Prostate gland (tissue), 2 donors: ENCODE results near the gene TK1. TPM values are rescaled to one million over a fixed set of nuclear protein-coding genes. Genes with fewer than 3 reads are reported as not detected.

Experiments
- DNase-seq: peaks from one replicate; pipeline ENCODE4 v3.0.0-alpha.2; 2019; ENCODE audit warnings: low spot score
- H3K27ac ChIP-seq, 2 donors: fragments of 200-600 bp; sonication (generic); 2 replicates each; pipeline ENCODE4 v1.5.1; 2017 to 2019
- H3K27me3 ChIP-seq: fragments of 200-600 bp; sonication (generic); replicated peaks from 2 replicates; pipeline ENCODE4 v1.5.1; 2019; ENCODE audit not compliant: insufficient read depth
- H3K36me3 ChIP-seq, 2 donors: fragments of 200-600 bp; sonication (generic); 1 replicate in 1 of 2; 2 replicates in 1 of 2; pipeline versions ENCODE4 v1.5.1 to v1.8.1; 2017 to 2019
- H3K4me1 ChIP-seq: fragments of 200-600 bp; sonication (generic); replicated peaks from 2 replicates; pipeline ENCODE4 v1.5.1; 2019
- H3K4me3 ChIP-seq, 2 donors: fragments of 200-600 bp; sonication (generic); 2 replicates each; pipeline ENCODE4 v1.5.1; 2017 to 2019
- H3K9me3 ChIP-seq: fragments of 200-600 bp; sonication (generic); 2 replicates; pipeline ENCODE4 v1.5.1; 2017
- CTCF ChIP-seq, 4 experiments: fragments of 200-600 bp in 2 of 4; fragments of 450-650 bp in 2 of 4; sonication (generic) in 2 of 4; IDR thresholded peaks; 1 replicate in 3 of 4; 2 replicates in 1 of 4; pipeline ENCODE4 v1.5.1; 2016 to 2019; ENCODE audit warnings: antibody characterized with exemption in 4 of 4, mild to moderate bottlenecking in 2 of 4, moderate library complexity in 2 of 4
- POLR2A ChIP-seq: fragments of 450-650 bp; IDR thresholded peaks from one replicate; pipeline ENCODE4 v1.6.1; 2016; ENCODE audit warnings: antibody characterized with exemption, mild to moderate bottlenecking
- POLR2AphosphoS5 ChIP-seq: sonication (generic); formaldehyde crosslinking; IDR thresholded peaks from one replicate; pipeline ENCODE4 v1.6.1; 2017; ENCODE audit warnings: antibody characterized with exemption
- WGBS: methylation state at CpG from one replicate; pipeline ENCODE4 v1.1.5; 2018; 5-methylcytosine and 5-hydroxymethylcytosine counted together
- intact Hi-C: fragments of 100-400 bp; cut with DNase I; formaldehyde crosslinking; loops from one replicate; pipeline ENCODE4 v1.14.2; 2022
- total RNA-seq, 2 donors: library from RNA; depleted of rRNA; stranded (reverse); fragments of >200 nt; gene quantifications; one replicate each; pipeline ENCODE4 v1.1.0, GENCODE V29; 2016

Gene TK1
- total RNA-seq, 2 donors from 2014 or later, result 10.8 to 11.2 TPM

GRCh38 chr17:78225088-78225865, 38.4 kb upstream of the TK1 start:
- WGBS, result 94% methylated on average over 16 of the region's 16 CpGs
- H3K9me3 ChIP-seq, result no peaks in the 10 kb centered on the region
- H3K4me1 ChIP-seq, result no peaks in the 10 kb centered on the region

GRCh38 chr17:78224231-78225087, 37.6 kb upstream of the TK1 start:
- Histone ChIP-seq H3K4me3 (no peak overlapping the region), H3K27ac (no peak overlapping the region), H3K36me3 (no peaks in the 10 kb centered on the region), H3K9me3 (no peaks in the 10 kb centered on the region), H3K4me1 (no peaks in the 10 kb centered on the region), H3K27me3 (no peaks in the 10 kb centered on the region)
- intact Hi-C loops, result no loop called here
- WGBS, result 76% methylated on average over 27 of the region's 27 CpGs
- TF ChIP-seq POLR2AphosphoS5 (no peak), CTCF (IDR thresholded peaks at IDR 0.05) (no peak), POLR2A (no peak)
- DNase-seq, result no peak

More at GRCh38 chr17:78225088-78225865, 38.4 kb upstream of the TK1 start:
- no peak overlapping the region for H3K27ac ChIP-seq
- H3K4me3 ChIP-seq, result no peak overlapping the region
- no peak for TF ChIP-seq POLR2A
- no peak for TF ChIP-seq POLR2AphosphoS5
- no peak for TF ChIP-seq CTCF (IDR thresholded peaks at IDR 0.05)
- no peak for DNase-seq
- no peaks in the 10 kb centered on the region for H3K27me3 ChIP-seq
- intact Hi-C loops, result no loop called here
- H3K36me3 ChIP-seq, result no peaks in the 10 kb centered on the region

GRCh38 chr17:78223765-78224164, 36.9 kb upstream of the TK1 start:
- Histone ChIP-seq H3K9me3 (no peaks in the 10 kb centered on the region), H3K36me3 (no peaks in the 10 kb centered on the region), H3K4me3 (no peak overlapping the region), H3K27me3 (no peaks in the 10 kb centered on the region), H3K4me1 (no peaks in the 10 kb centered on the region), H3K27ac (no peak overlapping the region)
- WGBS, result 83% methylated on average over 3 of the region's 3 CpGs
- no peak for TF ChIP-seq POLR2AphosphoS5
- no peak for TF ChIP-seq CTCF (IDR thresholded peaks at IDR 0.05)
- no peak for TF ChIP-seq POLR2A
- intact Hi-C loops, result no loop called here
- no peak for DNase-seq

- Histone ChIP-seq H3K4me1 (no peaks in the 10 kb centered on the region), H3K27ac (no peak overlapping the region), H3K27me3 (no peaks in the 10 kb centered on the region), H3K4me3 (no peak overlapping the region), H3K9me3 (no peaks in the 10 kb centered on the region), H3K36me3 (no peaks in the 10 kb centered on the region)
- intact Hi-C loops, result no loop called here
- DNase-seq, result no peak
- TF ChIP-seq POLR2A (no peak), CTCF (IDR thresholded peaks at IDR 0.05) (no peak), POLR2AphosphoS5 (no peak)
- 85% methylated on average over 4 of the region's 4 CpGs for WGBS
These were observed 36.2 kb upstream of the TK1 start for GRCh38 chr17:78223061-78223460.
